ENCODE results near the gene ABCB8. TPM values are rescaled to one million over a fixed set of nuclear protein-coding genes. Genes with fewer than 3 reads are reported as not detected.

The ABCB8 gene
- total and polyA plus RNA-seq, 2 experiments from 2014 or later: 29.6 to 31.6 TPM

- no peaks in the 10 kb centered on the region; the same call in 1 of the 2 replicates for H3K27me3 ChIP-seq (replicated peaks; ENCODE audit: insufficient read depth)
- H2AFZ ChIP-seq: no peak overlapping the region
- H3K4me3 ChIP-seq: no peak overlapping the region
- H3K4me2 ChIP-seq (ENCODE audit: unreplicated experiment): no peak overlapping the region
- no peaks in the 10 kb centered on the region for H3K79me2 ChIP-seq (ENCODE audit: insufficient read depth)
- DNase-seq: no peak
- H3K9me2 ChIP-seq (ENCODE audit: insufficient read depth): no peaks in the 10 kb centered on the region
- in situ Hi-C loops (cut with MboI): no loop called here
- no peaks in the 10 kb centered on the region for H3K36me3 ChIP-seq (ENCODE audit: low read depth)
- no peaks in the 10 kb centered on the region for H4K20me1 ChIP-seq (ENCODE audit: insufficient read depth)
- H3K9ac ChIP-seq: no peak overlapping the region
- no peaks in the 10 kb centered on the region for H3K9me3 ChIP-seq (ENCODE audit: low read depth)
- H3K4me1 ChIP-seq (ENCODE audit: insufficient read depth): no peaks in the 10 kb centered on the region
- WGBS, 2 experiments (ENCODE audit: low coverage in 1 of 2, low lambda C conversion rate in 2 of 2, missing lambda C conversion rate in 2 of 2): 72 to 80% methylated on average over 16 of the region's 16 CpGs
- no peaks in the 10 kb centered on the region for H3F3A ChIP-seq (ENCODE audit: insufficient read depth)
- no peak overlapping the region for H3K27ac ChIP-seq
- no peak for TF ChIP-seq EZH2phosphoT487 (IDR thresholded peaks at IDR 0.05; ENCODE audit: insufficient read depth, low read depth)
- TF ChIP-seq EZH2 (IDR thresholded peaks at IDR 0.05; ENCODE audit: insufficient read depth, poor library complexity, severe bottlenecking): no peak
These were observed 26.7 kb upstream of the ABCB8 start for GRCh38 chr7:151001546-151001945.

- DNase-seq: no peak
- no peak overlapping the region for H3K4me2 ChIP-seq (ENCODE audit: unreplicated experiment)
- no peaks in the 10 kb centered on the region for H3F3A ChIP-seq (ENCODE audit: insufficient read depth)
- no peak overlapping the region for H3K4me3 ChIP-seq
- no peaks in the 10 kb centered on the region for H3K9me2 ChIP-seq (ENCODE audit: insufficient read depth)
- no peaks in the 10 kb centered on the region for H3K9me3 ChIP-seq (ENCODE audit: low read depth)
- no peaks in the 10 kb centered on the region; the same call in 1 of the 2 replicates for H3K27me3 ChIP-seq (replicated peaks; ENCODE audit: insufficient read depth)
- no peak overlapping the region for H2AFZ ChIP-seq
- no peaks in the 10 kb centered on the region for H3K36me3 ChIP-seq (ENCODE audit: low read depth)
- no peaks in the 10 kb centered on the region for H3K4me1 ChIP-seq (ENCODE audit: insufficient read depth)
- TF ChIP-seq EZH2 (IDR thresholded peaks at IDR 0.05; ENCODE audit: insufficient read depth, poor library complexity, severe bottlenecking): no peak
- no peak for TF ChIP-seq EZH2phosphoT487 (IDR thresholded peaks at IDR 0.05; ENCODE audit: insufficient read depth, low read depth)
- no peak overlapping the region for H3K27ac ChIP-seq
- no peaks in the 10 kb centered on the region for H3K79me2 ChIP-seq (ENCODE audit: insufficient read depth)
- 68 to 72% methylated on average over 12 of the region's 12 CpGs for WGBS, 2 experiments (ENCODE audit: low coverage in 1 of 2, low lambda C conversion rate in 2 of 2, missing lambda C conversion rate in 2 of 2)
- in situ Hi-C loops (cut with MboI): no loop called here
- no peak overlapping the region for H3K9ac ChIP-seq
- H4K20me1 ChIP-seq (ENCODE audit: insufficient read depth): no peaks in the 10 kb centered on the region
These were observed 24.7 kb upstream of the ABCB8 start for GRCh38 chr7:151003572-151003971.

- Histone ChIP-seq H3F3A (ENCODE audit: insufficient read depth) (no peaks in the 10 kb centered on the region), H3K4me3 (no peak overlapping the region), H3K36me3 (ENCODE audit: low read depth) (no peaks in the 10 kb centered on the region), H3K79me2 (ENCODE audit: insufficient read depth) (no peaks in the 10 kb centered on the region), H3K4me2 (ENCODE audit: unreplicated experiment) (no peak overlapping the region), H3K9me3 (ENCODE audit: low read depth) (no peaks in the 10 kb centered on the region), H4K20me1 (ENCODE audit: insufficient read depth) (no peaks in the 10 kb centered on the region), H3K9me2 (ENCODE audit: insufficient read depth) (no peaks in the 10 kb centered on the region), H3K4me1 (ENCODE audit: insufficient read depth) (no peaks in the 10 kb centered on the region), H3K27me3 (replicated peaks; ENCODE audit: insufficient read depth) (no peaks in the 10 kb centered on the region; the same call in 1 of the 2 replicates), H3K9ac (no peak overlapping the region), H3K27ac (no peak overlapping the region), H2AFZ (no peak overlapping the region)
- 31 to 35% methylated on average over 9 of the region's 9 CpGs for WGBS, 2 experiments (ENCODE audit: low coverage in 1 of 2, low lambda C conversion rate in 2 of 2, missing lambda C conversion rate in 2 of 2)
- DNase-seq: no peak
- TF ChIP-seq EZH2 (IDR thresholded peaks at IDR 0.05; ENCODE audit: insufficient read depth, poor library complexity, severe bottlenecking): no peak
- no peak for TF ChIP-seq EZH2phosphoT487 (IDR thresholded peaks at IDR 0.05; ENCODE audit: insufficient read depth, low read depth)
- in situ Hi-C loops (cut with MboI): no loop called here
These were observed 22.7 kb upstream of the ABCB8 start for GRCh38 chr7:151005566-151005965.

- H3K27me3 ChIP-seq (replicated peaks; ENCODE audit: insufficient read depth): no peaks in the 10 kb centered on the region; the same call in 1 of the 2 replicates
- in situ Hi-C loops (cut with MboI): no loop called here
- H4K20me1 ChIP-seq (ENCODE audit: insufficient read depth): no peaks in the 10 kb centered on the region
- no peaks in the 10 kb centered on the region for H3K36me3 ChIP-seq (ENCODE audit: low read depth)
- H3K4me1 ChIP-seq (ENCODE audit: insufficient read depth): no peaks in the 10 kb centered on the region
- H3K4me3 ChIP-seq: no peak overlapping the region
- no peaks in the 10 kb centered on the region for H3K9me2 ChIP-seq (ENCODE audit: insufficient read depth)
- no peak overlapping the region for H2AFZ ChIP-seq
- no peak for TF ChIP-seq EZH2 (IDR thresholded peaks at IDR 0.05; ENCODE audit: insufficient read depth, poor library complexity, severe bottlenecking)
- TF ChIP-seq EZH2phosphoT487 (IDR thresholded peaks at IDR 0.05; ENCODE audit: insufficient read depth, low read depth): no peak
- H3K27ac ChIP-seq: no peak overlapping the region
- H3K79me2 ChIP-seq (ENCODE audit: insufficient read depth): no peaks in the 10 kb centered on the region
- H3F3A ChIP-seq (ENCODE audit: insufficient read depth): no peaks in the 10 kb centered on the region
- H3K9me3 ChIP-seq (ENCODE audit: low read depth): no peaks in the 10 kb centered on the region
- H3K9ac ChIP-seq: no peak overlapping the region
- no peak for DNase-seq
- WGBS, 2 experiments (ENCODE audit: low coverage in 1 of 2, low lambda C conversion rate in 2 of 2, missing lambda C conversion rate in 2 of 2): 59 to 66% methylated on average over 23 of the region's 23 CpGs
- H3K4me2 ChIP-seq (ENCODE audit: unreplicated experiment): no peak overlapping the region
These were observed 21.5 kb upstream of the ABCB8 start for GRCh38 chr7:151006590-151007300.
